HG02852 (cell line): ENCODE data around the gene PF4V1.

Experiments
- ATAC-seq: cut with Tn5 transposase; IDR thresholded peaks from one replicate; pipeline ENCODE4 v1.9.1; 2021; ENCODE audit warnings: mild to moderate bottlenecking, moderate library complexity; ENCODE audit not compliant: unreplicated experiment

The PF4V1 gene

GRCh38 chr4:73853246-73853704, at the start of gene PF4V1:
Gene PF4V1, plus strand, starts transcription at chr4:73853296. Its CDS starts 67 bp downstream, at chr4:73853363.
- ATAC-seq = no peak

GRCh38 chr4:73810191-73810590, 42.9 kb upstream of the PF4V1 start:
- ATAC-seq = no peak

- ATAC-seq = no peak
Measured at GRCh38 chr4:73811841-73812240, 41.3 kb upstream of the PF4V1 start.

- ATAC-seq = no peak
Measured at GRCh38 chr4:73814679-73815078, 38.4 kb upstream of the PF4V1 start.

GRCh38 chr4:73815145-73815544, 38.0 kb upstream of the PF4V1 start:
- no peak for ATAC-seq

GRCh38 chr4:73816814-73817213, 36.3 kb upstream of the PF4V1 start:
- ATAC-seq = no peak

- ATAC-seq = no peak
Measured at GRCh38 chr4:73817341-73817740, 35.8 kb upstream of the PF4V1 start.

GRCh38 chr4:73821325-73821724, 31.8 kb upstream of the PF4V1 start:
- no peak for ATAC-seq

- no peak for ATAC-seq
Measured at GRCh38 chr4:73822389-73822788, 30.7 kb upstream of the PF4V1 start.

GRCh38 chr4:73822812-73823504, 30.1 kb upstream of the PF4V1 start:
- ATAC-seq = no peak

GRCh38 chr4:73823760-73824159, 29.3 kb upstream of the PF4V1 start:
- ATAC-seq = no peak

- ATAC-seq = no peak
Measured at GRCh38 chr4:73828956-73829355, 24.1 kb upstream of the PF4V1 start.

- no peak for ATAC-seq
Measured at GRCh38 chr4:73831569-73831968, 21.5 kb upstream of the PF4V1 start.

- ATAC-seq = no peak
Measured at GRCh38 chr4:73832651-73833237, 20.4 kb upstream of the PF4V1 start.

GRCh38 chr4:73836373-73837279, 16.5 kb upstream of the PF4V1 start, which contains the start of gene CXCL6:
Gene CXCL6, plus strand, starts transcription at chr4:73836678. Its CDS starts 73 bp downstream, at chr4:73836751.
- no peak for ATAC-seq

GRCh38 chr4:73839071-73839470, 14.0 kb upstream of the PF4V1 start:
- no peak for ATAC-seq

- ATAC-seq = no peak
Measured at GRCh38 chr4:73839715-73840114, 13.4 kb upstream of the PF4V1 start.

- ATAC-seq = no peak
Measured at GRCh38 chr4:73841243-73841925, 11.7 kb upstream of the PF4V1 start.

- ATAC-seq = no peak
Measured at GRCh38 chr4:73842696-73843095, 10.4 kb upstream of the PF4V1 start.

GRCh38 chr4:73843369-73843768, 9.7 kb upstream of the PF4V1 start:
- no peak for ATAC-seq

GRCh38 chr4:73844345-73844744, 8.8 kb upstream of the PF4V1 start:
- ATAC-seq = no peak
